Testis (tissue), 3 donors: Measurements from ENCODE around the gene COG1. TPM values are rescaled to one million over a fixed set of nuclear protein-coding genes. Genes with fewer than 3 reads are reported as not detected.

Source experiments
- DNase-seq: peaks from one replicate; pipeline ENCODE4 v3.0.0-alpha.2; 2019
- H3K27ac ChIP-seq, 2 donors: fragments of 200-600 bp; sonication (generic); one replicate each; pipeline ENCODE4 v1.5.1; 2019
- H3K27me3 ChIP-seq: fragments of 200-600 bp; sonication (generic); one replicate; pipeline ENCODE4 v1.5.1; 2019
- H3K36me3 ChIP-seq: fragments of 200-600 bp; sonication (generic); one replicate; pipeline ENCODE4 v1.5.1; 2017; ENCODE audit warnings: low read depth; ENCODE audit errors: missing control alignments
- H3K4me1 ChIP-seq: fragments of 200-600 bp; sonication (generic); one replicate; pipeline ENCODE4 v1.5.1; 2019
- H3K4me3 ChIP-seq, 2 donors: fragments of 200-600 bp; sonication (generic); one replicate each; pipeline ENCODE4 v1.5.1; 2017 to 2019
- H3K9me3 ChIP-seq: fragments of 200-600 bp; sonication (generic); one replicate; pipeline ENCODE4 v1.5.1; 2017
- CTCF ChIP-seq, 3 experiments: fragments of 450-650 bp in 2 of 3; fragments of 200-600 bp in 1 of 3; sonication (generic) in 1 of 3; IDR thresholded peaks; one replicate each; pipeline ENCODE4 v1.5.1; 2016 to 2019; ENCODE audit warnings: antibody characterized with exemption in 3 of 3, mild to moderate bottlenecking in 2 of 3, moderate library complexity in 1 of 3
- POLR2A ChIP-seq: fragments of 450-650 bp; IDR thresholded peaks from one replicate; pipeline ENCODE4 v1.6.1; 2017; ENCODE audit warnings: antibody characterized with exemption, mild to moderate bottlenecking, moderate library complexity
- WGBS, 2 donors: methylation state at CpG; one replicate each; pipeline ENCODE4 v1.1.5; 2018; 5-methylcytosine and 5-hydroxymethylcytosine counted together
- intact Hi-C: fragments of 100-400 bp; cut with DNase I; formaldehyde crosslinking; loops from one replicate; pipeline ENCODE4 v1.15.1; 2023; ENCODE audit warnings: low total_unique reads
- polyA plus RNA-seq: library from polyadenylated mRNA; stranded (reverse); fragments of 350-450 nt; fragmentation: Illumina TruSeq; extraction: RNeasy Lipid Tissue Mini Kit (QIAGEN cat#74804); gene quantifications from one replicate; pipeline ENCODE4 v1.2.3, GENCODE V29; 2014; ENCODE audit warnings: low read depth, low replicate concordance; ENCODE audit not compliant: insufficient read depth
- total RNA-seq, 2 donors: library from RNA; depleted of rRNA; stranded (reverse); fragments of >200 nt; gene quantifications; one replicate each; pipeline ENCODE4 v1.2.3, GENCODE V29; 2016

Gene COG1
- total and polyA plus RNA-seq, 3 donors from 2014 or later: 56.3 to 61.8 (median 58.3) TPM

- DNase-seq: no peak
- no peak for TF ChIP-seq CTCF (IDR thresholded peaks at IDR 0.05)
- H3K4me1 ChIP-seq: no peaks in the 10 kb centered on the region
- no peak overlapping the region for H3K27ac ChIP-seq
- no peaks in the 10 kb centered on the region for H3K36me3 ChIP-seq
- no peak overlapping the region for H3K4me3 ChIP-seq
- H3K9me3 ChIP-seq: no peaks in the 10 kb centered on the region
- 83 to 89% methylated on average over 16 of the region's 16 CpGs for WGBS, 2 donors
- intact Hi-C loops: no loop called here
- H3K27me3 ChIP-seq: no peaks in the 10 kb centered on the region
Measured at GRCh38 chr17:73186283-73187050, 6.4 kb upstream of the COG1 start.

GRCh38 chr17:73187203-73187769, 5.6 kb upstream of the COG1 start:
- Histone ChIP-seq H3K27me3 (no peaks in the 10 kb centered on the region), H3K9me3 (no peaks in the 10 kb centered on the region), H3K27ac (no peak overlapping the region), H3K4me1 (no peaks in the 10 kb centered on the region), H3K36me3 (no peaks in the 10 kb centered on the region), H3K4me3 (no peak overlapping the region)
- no peak for DNase-seq
- intact Hi-C loops: no loop called here
- WGBS, 2 donors: 76 to 82% methylated on average over 9 of the region's 9 CpGs
- no peak for TF ChIP-seq POLR2A
- TF ChIP-seq CTCF (IDR thresholded peaks at IDR 0.05): no peak

GRCh38 chr17:73188011-73188410, 4.8 kb upstream of the COG1 start:
- no peaks in the 10 kb centered on the region for H3K4me1 ChIP-seq
- no peak for DNase-seq
- no peaks in the 10 kb centered on the region for H3K27me3 ChIP-seq
- TF ChIP-seq CTCF (IDR thresholded peaks at IDR 0.05): no peak
- TF ChIP-seq POLR2A: no peak
- H3K9me3 ChIP-seq: no peaks in the 10 kb centered on the region
- no peak overlapping the region for H3K4me3 ChIP-seq
- WGBS, 2 donors: 97 to 100% methylated on average over 1 of the region's 1 CpG
- no peak overlapping the region for H3K27ac ChIP-seq
- no peaks in the 10 kb centered on the region for H3K36me3 ChIP-seq
- intact Hi-C loops: no loop called here

GRCh38 chr17:73189417-73190099, 3.3 kb upstream of the COG1 start:
- H3K36me3 ChIP-seq: no peaks in the 10 kb centered on the region
- DNase-seq: peak; percentile 66
- H3K27ac ChIP-seq: no peak overlapping the region
- intact Hi-C loops: no loop called here
- H3K4me3 ChIP-seq: no peak overlapping the region
- TF ChIP-seq CTCF (IDR thresholded peaks at IDR 0.05) (peak in 2 of 3 experiments; percentile 38 to 68), POLR2A (no peak)
- no peaks in the 10 kb centered on the region for H3K27me3 ChIP-seq
- WGBS, 2 donors: 72% methylated on average over 6 of the region's 6 CpGs
- no peaks in the 10 kb centered on the region for H3K9me3 ChIP-seq
- peaks cover 4% of the 10 kb centered on the region for H3K4me1 ChIP-seq
